GM21786 (cell line): ENCODE results near the gene PPIL6.

Source experiments
- ATAC-seq: cut with Tn5 transposase; IDR thresholded peaks from one replicate; pipeline ENCODE4 v1.9.1; 2021; ENCODE audit not compliant: unreplicated experiment

The PPIL6 gene

GRCh38 chr6:109440331-109441068 is at the start of gene PPIL6, which contains the start of gene SMPD2:
Gene PPIL6 (minus strand): TSS chr6:109440628. CDS start chr6:109440590, 38 bp downstream.
Gene SMPD2 (plus strand): TSS chr6:109440724. CDS start chr6:109441122, 398 bp downstream.
- peak; percentile 89 for ATAC-seq

DNA sequence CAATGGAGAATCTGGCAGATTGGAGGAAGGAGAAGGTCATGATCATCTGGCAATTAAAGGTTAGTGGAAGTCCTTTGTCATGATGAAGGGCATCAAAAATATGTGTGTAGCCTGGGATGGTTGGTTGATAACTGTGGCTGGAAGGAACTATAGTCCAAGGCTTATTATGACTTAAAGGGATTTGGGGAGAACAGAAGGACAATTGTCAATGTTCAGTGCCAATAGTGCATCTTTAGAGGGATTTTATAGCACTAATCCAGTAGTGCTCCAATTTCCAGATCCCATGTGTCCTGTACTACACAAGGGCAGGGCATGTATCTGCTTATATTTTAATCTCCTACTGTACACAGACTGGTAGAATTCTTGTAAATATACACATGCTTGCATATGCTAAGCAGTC is 47.6 kb upstream of the PPIL6 start:
- no peak for ATAC-seq

DNA sequence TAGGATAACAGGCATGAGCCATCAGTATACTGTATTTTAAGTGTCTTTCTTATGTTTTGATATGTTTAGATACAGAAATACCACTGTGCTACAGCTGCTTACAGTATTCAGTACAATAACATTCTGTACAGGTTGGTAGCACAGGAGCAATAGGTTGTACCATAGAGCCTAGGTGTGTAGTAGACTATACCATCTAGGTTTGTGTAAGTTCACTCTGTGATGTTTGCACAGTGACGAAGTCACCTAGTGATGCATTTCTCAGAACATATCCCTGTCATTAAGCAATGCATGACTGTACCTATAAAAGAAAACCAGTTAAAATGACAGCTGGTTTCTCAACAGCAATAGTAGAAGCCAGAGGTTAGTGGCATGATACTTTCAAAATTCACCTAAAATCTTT is 45.6 kb upstream of the PPIL6 start:
- ATAC-seq = no peak

- no peak for ATAC-seq
Measured at GRCh38 chr6:109485266-109485935, 45.0 kb upstream of the PPIL6 start.

DNA sequence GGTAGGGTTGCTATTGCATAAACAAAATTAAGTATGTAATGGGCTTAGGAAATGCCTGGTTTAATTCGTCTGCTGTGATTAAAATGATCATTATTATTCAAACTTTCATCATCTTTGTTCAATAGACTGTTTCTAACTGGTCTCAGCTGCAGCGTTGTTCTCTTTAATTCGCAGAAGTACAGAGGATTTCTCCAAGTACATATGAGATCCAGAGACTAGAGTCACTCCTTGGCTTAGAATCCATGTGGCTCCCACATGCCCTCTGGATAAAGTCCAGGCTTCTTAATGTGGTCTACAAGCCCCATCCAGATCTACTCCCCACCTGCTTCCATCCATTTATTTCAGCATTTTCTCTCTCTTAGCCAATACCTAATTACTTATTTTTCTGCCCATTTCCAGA is 43.7 kb upstream of the PPIL6 start:
- ATAC-seq = no peak

GRCh38 chr6:109483735-109484057 is 43.3 kb upstream of the PPIL6 start:
- ATAC-seq = no peak

GRCh38 chr6:109482905-109483734 is 42.7 kb upstream of the PPIL6 start, which contains the start of gene ZBTB24:
Gene ZBTB24 (minus strand): TSS chr6:109483219. CDS start chr6:109482026, 1,193 bp downstream.
- ATAC-seq = peak; percentile 89

DNA sequence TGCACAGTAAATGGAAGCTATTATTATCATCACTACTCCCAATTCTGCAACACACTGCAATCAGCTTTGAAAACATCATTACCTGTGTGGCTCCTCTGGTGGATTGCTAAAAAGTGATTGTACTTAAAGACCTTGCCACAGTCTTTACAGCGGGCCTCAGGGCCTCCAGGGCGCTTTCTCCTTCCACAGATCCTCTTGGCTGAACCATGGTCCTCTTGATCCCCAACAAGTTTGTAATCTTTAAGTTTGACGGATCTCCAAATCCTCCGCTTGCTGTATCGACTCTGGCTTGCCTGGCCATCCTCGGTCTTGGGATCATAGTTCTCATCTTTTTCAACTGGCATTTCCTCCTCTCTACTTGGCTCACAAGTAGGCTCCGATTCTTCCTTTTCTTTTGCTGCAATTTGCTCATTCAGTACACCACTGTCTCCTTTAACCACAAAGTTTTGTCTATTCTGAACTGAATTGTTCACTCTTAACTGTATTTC is 40.6 kb upstream of the PPIL6 start:
- no peak for ATAC-seq

DNA sequence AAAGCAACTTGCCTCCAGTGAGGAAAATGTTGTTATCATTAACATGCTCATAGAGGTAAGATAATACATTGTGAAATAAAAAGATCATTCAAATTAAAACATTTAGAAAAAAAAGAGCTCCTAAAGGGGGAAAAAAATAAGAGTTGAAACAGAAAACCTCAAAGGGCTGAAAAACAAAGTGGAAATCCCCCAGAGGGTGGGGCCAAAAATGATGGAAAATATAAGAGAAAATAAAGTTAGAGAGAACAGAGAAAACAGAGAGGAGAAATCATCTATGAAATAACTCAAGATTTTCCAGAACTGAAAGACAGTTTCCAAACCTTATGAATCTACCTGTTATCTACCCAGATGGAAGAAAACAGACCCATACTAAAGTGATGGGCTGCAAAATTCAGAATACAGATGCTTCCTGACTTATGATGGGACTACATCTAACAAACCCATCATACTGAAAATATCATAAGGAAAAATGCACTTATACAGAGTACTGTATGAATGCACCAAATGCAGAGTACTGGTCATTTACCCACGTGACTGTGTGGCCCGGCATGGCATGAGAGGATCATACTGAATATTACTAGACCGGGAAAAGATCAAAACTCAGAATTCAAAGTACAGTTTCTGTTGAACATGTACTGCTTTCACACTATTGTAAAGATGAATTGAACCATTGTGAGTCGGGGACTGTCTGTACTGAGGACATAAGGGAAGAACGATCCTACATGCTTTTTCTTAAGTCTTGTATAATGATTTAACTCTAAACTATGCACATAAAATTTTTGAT is 38.6 kb upstream of the PPIL6 start:
- ATAC-seq = no peak

DNA sequence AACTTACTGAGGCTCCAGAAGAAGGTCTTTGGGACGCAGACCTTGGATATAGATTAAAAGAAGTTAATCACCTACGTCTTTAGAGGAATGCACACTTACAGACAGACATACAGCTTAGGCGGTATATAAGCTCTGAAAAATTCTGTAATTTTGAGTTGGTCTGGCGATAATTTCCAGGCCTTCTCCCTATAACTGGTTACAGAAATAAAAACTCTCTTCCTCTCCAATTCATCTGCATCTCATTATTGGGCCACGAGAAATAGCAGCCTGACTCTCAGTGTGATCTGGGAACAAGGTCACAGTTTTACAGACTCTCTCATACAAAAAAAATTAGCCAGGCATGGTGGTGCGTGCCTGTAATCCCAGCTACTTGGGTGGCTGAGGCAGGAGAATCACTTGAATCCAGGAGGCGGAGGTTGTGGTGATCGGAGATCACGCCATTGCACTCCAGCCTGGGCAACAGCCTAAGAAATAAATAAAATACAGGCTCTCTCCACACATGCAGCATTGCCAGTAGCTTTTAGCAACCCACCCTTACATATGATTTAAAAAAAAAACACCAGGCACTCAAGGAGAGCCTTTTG is 37.9 kb upstream of the PPIL6 start:
- no peak for ATAC-seq

GRCh38 chr6:109477725-109478124 is 37.3 kb upstream of the PPIL6 start:
- peak; percentile 78 for ATAC-seq

DNA sequence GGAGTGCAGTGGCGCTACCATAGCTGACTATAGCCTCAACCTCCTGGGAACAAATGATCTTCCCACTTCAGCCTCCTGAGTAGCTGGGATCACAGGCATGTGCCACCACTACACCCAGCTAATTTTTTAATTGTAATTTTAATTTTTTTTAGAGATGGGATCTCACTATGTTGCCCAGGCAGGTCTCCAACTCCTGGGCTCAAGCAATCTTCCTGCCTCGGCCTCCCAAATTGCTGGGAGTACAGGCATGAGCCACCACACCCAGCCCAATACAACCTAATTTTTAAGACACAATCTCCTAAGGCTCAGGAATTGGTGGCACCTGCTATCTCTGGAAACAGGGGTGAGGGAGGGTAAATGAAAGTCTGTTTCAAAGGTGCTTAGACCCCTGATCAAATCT is 36.8 kb upstream of the PPIL6 start:
- no peak for ATAC-seq

DNA sequence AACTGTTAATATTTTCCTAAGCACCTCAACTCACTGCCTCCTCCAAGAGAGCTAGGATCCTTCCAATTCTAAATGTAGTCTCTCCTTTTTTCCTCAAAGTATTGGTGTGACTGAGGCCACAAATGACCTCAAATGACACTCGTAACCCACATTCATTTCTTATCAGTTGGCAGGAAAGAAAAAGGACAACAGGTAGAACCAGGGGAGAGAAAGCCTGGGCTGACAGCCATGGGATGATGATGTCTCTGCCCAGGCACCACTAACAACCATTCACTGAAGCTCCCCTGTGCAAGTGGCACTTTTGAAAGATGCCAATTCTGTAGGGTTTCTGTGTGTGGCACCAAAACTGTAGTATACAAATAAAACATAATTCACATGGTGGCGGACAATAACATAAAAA is 35.2 kb upstream of the PPIL6 start:
- ATAC-seq = no peak

DNA sequence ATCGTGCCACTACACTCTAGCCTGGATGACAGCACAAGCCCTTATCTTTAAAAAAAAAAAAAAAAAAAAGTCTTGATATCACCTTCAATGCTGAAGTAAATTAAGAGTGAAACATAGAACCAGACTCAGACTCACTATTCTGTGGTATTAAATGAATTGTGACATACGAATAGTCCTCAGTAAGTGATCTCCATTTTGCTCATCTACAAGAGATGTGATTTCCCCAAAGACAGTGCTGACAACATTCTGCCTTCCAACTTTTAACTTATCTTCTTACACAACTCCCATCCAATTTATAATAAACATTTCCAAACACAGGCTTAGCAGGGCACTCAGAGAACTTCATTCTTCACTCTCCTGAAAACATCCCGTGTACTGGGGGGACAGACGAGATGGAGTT is 34.6 kb upstream of the PPIL6 start:
- no peak for ATAC-seq

DNA sequence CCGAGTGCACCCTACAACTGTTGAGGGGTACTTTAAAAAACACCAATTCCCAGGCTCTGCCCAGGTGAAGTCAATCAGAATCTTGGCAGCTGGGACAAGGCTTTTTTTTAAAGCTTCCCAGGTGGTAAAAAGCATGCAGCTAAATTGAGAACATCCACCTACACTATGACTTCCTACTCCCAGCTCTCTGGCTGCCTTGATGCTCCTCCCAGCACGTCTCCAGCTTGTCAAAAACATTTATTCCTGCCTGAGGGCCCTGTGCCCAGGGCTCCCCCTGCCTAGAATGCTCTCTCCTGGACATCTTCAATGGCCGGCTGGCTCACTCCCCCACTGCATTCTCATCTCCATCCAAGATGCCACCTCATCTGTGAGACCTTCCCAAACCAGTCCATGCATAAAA is 32.7 kb upstream of the PPIL6 start:
- ATAC-seq = no peak

GRCh38 chr6:109472132-109472995 is 31.9 kb upstream of the PPIL6 start:
- peak; percentile 76 for ATAC-seq

DNA sequence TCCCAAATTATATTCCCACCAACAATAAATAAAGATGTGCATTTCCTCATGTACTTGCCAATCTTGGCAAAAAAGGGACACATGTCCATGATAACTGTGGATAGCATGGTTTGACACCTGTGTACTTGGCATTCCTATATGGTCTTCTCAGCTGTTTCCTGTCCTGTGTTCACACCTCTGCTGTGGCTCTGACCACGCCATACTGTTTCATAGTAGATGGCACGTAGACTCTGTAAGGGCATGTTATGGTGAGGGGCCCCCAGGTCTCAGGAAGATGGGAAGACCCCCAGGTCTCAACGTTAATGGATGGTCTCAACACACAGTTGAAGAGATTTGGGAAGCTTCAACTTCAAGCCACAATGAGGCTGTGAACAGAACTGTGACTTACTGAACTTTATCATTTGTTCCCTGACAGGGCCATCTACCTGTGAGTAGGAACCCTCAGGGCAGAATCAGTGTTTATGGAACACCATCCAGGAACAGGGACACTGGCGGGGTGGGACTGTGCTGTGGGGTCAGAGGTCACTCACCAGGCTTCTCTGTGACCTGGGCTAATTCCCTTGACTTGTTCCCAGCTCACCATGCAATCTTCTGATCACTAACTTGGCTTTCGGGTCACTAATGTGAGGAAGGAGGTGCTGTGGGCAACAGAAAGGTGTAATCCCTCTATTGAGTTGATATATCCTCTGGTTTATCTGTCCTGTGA is 30.8 kb upstream of the PPIL6 start:
- ATAC-seq = no peak

- ATAC-seq = no peak
Measured at GRCh38 chr6:109469591-109470189, 29.3 kb upstream of the PPIL6 start.
